ENCODE results near the gene SPATA13.

SPATA13 gene

GRCh38 chr13:24257497-24257896 lies 97.0 kb downstream of the SPATA13 start:
- no peak for TF ChIP-seq CREB1 (IDR thresholded peaks at IDR 0.05; ENCODE audit: low read depth)
- no peak for TF ChIP-seq TEAD4 (IDR thresholded peaks at IDR 0.05)

DNA sequence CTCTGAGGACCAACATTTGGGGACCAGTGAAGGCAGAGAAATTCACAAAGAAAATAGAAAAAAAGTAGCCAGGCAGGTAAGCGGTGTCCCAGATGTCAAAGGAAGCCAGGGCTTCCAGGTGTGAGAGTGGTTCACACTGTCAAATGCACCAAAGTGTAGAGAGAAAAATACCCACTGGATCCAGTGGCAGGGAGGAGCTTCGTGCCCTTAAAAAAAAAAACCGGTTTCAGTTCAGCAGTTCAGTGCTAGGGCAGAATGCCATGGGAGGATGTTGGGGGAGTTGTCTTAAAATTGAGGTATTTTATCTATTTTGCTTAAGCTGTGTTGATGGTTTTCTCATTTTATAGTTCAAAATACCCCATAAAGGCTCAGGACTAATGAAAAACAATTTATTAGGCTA lies 101.0 kb downstream of the SPATA13 start:
- TF ChIP-seq TCF12 (IDR thresholded peaks at IDR 0.05; ENCODE audit: low read depth) (no peak), MAX (IDR thresholded peaks at IDR 0.05) (no peak), RAD21 (IDR thresholded peaks at IDR 0.05; ENCODE audit: low read depth) (no peak), EGR1 (IDR thresholded peaks at IDR 0.05) (no peak), REST (IDR thresholded peaks at IDR 0.05; ENCODE audit: low read depth) (no peak), TEAD4 (IDR thresholded peaks at IDR 0.05) (no peak), FOXM1 (IDR thresholded peaks at IDR 0.05; ENCODE audit: borderline replicate concordance, low read depth) (no peak), CEBPB (IDR thresholded peaks at IDR 0.05) (no peak)

- TF ChIP-seq TEAD4 (IDR thresholded peaks at IDR 0.05) (no peak), TCF12 (IDR thresholded peaks at IDR 0.05; ENCODE audit: low read depth) (no peak), EP300 (IDR thresholded peaks at IDR 0.05; ENCODE audit: borderline replicate concordance) (no peak), MAX (IDR thresholded peaks at IDR 0.05) (no peak), EGR1 (IDR thresholded peaks at IDR 0.05) (no peak)
Measured at GRCh38 chr13:24263632-24264031, 103.1 kb downstream of the SPATA13 start.

DNA sequence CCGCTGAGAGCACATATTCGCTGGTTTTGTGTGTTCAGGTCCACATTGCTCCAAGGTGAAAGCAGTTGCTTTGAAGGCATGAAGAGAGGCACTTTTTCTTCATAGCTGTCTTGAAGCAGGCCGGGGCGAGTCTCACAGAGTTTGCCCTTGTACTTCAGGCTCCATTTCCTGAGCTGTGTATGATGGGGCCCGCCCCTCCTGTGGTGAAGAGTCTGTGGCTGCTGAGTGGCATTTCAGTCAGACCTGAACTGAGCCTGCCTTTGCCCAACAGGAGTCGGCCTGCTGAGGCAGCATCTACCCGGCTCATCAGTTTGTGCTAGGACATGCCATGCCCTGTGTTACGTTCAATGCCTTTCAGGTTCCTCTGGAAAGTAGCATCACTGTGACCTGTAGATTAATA lies 104.5 kb downstream of the SPATA13 start:
- TF ChIP-seq CEBPB (IDR thresholded peaks at IDR 0.05): no peak
- TF ChIP-seq REST (IDR thresholded peaks at IDR 0.05; ENCODE audit: low read depth): no peak
- no peak for TF ChIP-seq TCF12 (IDR thresholded peaks at IDR 0.05; ENCODE audit: low read depth)

DNA sequence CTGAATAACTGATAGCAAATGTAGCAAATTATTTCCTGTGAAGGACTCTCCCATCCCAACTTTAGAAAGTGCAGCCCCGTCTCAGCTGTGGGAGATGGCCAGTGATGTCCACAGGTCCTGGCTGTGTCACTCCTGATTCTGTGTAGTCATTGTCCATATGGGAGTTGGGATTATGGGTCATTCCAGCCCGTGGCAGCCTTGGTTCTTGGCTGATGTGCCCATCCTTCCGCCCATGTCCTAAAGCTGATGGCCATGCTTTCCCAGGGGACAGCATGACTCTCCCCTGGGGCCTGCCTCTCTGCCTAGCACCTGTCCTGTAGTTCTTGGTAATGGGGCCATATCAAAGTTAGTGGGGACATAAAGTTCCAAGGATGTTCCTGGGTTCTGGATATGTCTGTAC lies 104.9 kb downstream of the SPATA13 start:
- TF ChIP-seq EP300 (IDR thresholded peaks at IDR 0.05; ENCODE audit: borderline replicate concordance) (no peak), TAF1 (IDR thresholded peaks at IDR 0.05; ENCODE audit: low read depth) (no peak), ZBTB7A (IDR thresholded peaks at IDR 0.05; ENCODE audit: low read depth) (no peak)

- no peak for TF ChIP-seq FOXM1 (IDR thresholded peaks at IDR 0.05; ENCODE audit: borderline replicate concordance, low read depth)
- TF ChIP-seq, protein P1, sequence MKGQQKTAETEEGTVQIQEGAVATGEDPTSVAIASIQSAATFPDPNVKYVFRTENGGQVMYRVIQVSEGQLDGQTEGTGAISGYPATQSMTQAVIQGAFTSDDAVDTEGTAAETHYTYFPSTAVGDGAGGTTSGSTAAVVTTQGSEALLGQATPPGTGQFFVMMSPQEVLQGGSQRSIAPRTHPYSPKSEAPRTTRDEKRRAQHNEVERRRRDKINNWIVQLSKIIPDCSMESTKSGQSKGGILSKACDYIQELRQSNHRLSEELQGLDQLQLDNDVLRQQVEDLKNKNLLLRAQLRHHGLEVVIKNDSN (IDR thresholded peaks at IDR 0.05): no peak
- TF ChIP-seq CEBPB (IDR thresholded peaks at IDR 0.05): no peak
- TF ChIP-seq RAD21 (IDR thresholded peaks at IDR 0.05; ENCODE audit: low read depth): no peak
- no peak for TF ChIP-seq ZBTB7A (IDR thresholded peaks at IDR 0.05; ENCODE audit: low read depth)
- TF ChIP-seq EGR1 (IDR thresholded peaks at IDR 0.05): no peak
- TF ChIP-seq MAX (IDR thresholded peaks at IDR 0.05): no peak
- no peak for TF ChIP-seq YY1 (IDR thresholded peaks at IDR 0.05; ENCODE audit: low read depth)
- no peak for TF ChIP-seq EP300 (IDR thresholded peaks at IDR 0.05; ENCODE audit: borderline replicate concordance)
- no peak for TF ChIP-seq NFIC (IDR thresholded peaks at IDR 0.05)
- TF ChIP-seq REST (IDR thresholded peaks at IDR 0.05; ENCODE audit: low read depth): no peak
- TF ChIP-seq TAF1 (IDR thresholded peaks at IDR 0.05; ENCODE audit: low read depth): no peak
- TF ChIP-seq TCF12 (IDR thresholded peaks at IDR 0.05; ENCODE audit: low read depth): no peak
- no peak for TF ChIP-seq TEAD4 (IDR thresholded peaks at IDR 0.05)
- no peak for TF ChIP-seq CREB1 (IDR thresholded peaks at IDR 0.05; ENCODE audit: low read depth)
Measured at GRCh38 chr13:24267274-24267673, 106.8 kb downstream of the SPATA13 start.
